Measurements from ENCODE around the gene OR2B2.

The OR2B2 gene

GRCh38 chr6:27890445-27891319 lies 21.5 kb downstream of the OR2B2 start:
- no peak overlapping the region for H3K4me3 Mint-ChIP-seq
- H3K9me3 Mint-ChIP-seq: no peaks in the 10 kb centered on the region
- peaks cover 27% of the 10 kb centered on the region for H3K4me1 Mint-ChIP-seq
- no peaks in the 10 kb centered on the region for H3K36me3 Mint-ChIP-seq (ENCODE audit: low read depth)
- peaks cover 4% of the 10 kb centered on the region for H3K27me3 Mint-ChIP-seq (ENCODE audit: low read depth)
- TF ChIP-seq, protein P1, sequence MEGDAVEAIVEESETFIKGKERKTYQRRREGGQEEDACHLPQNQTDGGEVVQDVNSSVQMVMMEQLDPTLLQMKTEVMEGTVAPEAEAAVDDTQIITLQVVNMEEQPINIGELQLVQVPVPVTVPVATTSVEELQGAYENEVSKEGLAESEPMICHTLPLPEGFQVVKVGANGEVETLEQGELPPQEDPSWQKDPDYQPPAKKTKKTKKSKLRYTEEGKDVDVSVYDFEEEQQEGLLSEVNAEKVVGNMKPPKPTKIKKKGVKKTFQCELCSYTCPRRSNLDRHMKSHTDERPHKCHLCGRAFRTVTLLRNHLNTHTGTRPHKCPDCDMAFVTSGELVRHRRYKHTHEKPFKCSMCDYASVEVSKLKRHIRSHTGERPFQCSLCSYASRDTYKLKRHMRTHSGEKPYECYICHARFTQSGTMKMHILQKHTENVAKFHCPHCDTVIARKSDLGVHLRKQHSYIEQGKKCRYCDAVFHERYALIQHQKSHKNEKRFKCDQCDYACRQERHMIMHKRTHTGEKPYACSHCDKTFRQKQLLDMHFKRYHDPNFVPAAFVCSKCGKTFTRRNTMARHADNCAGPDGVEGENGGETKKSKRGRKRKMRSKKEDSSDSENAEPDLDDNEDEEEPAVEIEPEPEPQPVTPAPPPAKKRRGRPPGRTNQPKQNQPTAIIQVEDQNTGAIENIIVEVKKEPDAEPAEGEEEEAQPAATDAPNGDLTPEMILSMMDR (IDR thresholded peaks at IDR 0.05; ENCODE audit: unreplicated experiment in 3 of 3): no peak
- H3K27ac Mint-ChIP-seq: peak overlapping the region in 1 of 3 experiments; percentile 96

DNA sequence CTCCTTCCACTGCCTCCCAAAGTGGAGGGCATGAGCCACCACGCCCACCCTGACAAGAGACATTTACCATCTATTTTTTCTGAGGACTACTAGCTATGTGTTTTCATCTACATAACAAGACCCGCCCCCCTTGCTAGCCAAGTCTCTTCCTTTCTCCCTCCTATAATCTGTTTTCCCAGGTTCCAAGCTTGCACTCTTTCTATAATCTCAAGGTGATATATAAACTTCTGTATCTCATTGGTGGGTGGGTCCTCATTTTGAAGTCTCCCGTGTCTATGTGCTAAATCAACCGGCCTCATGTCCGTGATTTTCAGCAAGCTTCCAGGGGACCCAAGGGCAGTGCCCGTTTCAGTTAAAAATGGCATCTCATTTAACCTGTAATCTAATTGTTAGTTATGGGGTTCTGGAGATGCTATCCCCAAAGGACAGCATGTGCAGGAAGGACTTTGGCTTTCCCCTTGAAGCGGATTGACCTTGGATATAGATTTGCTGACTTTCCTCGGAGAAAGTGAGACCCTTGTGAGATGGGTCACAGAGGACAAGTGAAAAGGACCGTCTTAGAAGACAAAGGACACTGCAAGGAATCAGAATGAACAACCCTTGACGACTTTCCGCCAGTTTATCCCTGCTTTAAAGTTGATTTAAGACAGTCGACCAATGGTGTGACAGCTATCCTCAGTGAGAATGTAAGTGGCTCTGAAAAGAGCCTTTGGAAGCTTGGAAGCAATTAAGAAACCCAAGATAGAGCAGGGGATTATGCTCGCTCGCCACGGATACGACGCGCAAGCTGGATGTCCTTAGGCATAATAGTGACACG lies 22.4 kb downstream of the OR2B2 start:
- Mint-ChIP-seq H3K4me1 (peaks cover 27% of the 10 kb centered on the region), H3K27me3 (ENCODE audit: low read depth) (peaks cover 4% of the 10 kb centered on the region), H3K4me3 (no peak overlapping the region), H3K27ac (peak overlapping the region in 1 of 3 experiments; percentile 96), H3K9me3 (no peaks in the 10 kb centered on the region), H3K36me3 (ENCODE audit: low read depth) (no peaks in the 10 kb centered on the region)
- TF ChIP-seq, protein P1 (IDR thresholded peaks at IDR 0.05; ENCODE audit: unreplicated experiment in 3 of 3): no peak

DNA sequence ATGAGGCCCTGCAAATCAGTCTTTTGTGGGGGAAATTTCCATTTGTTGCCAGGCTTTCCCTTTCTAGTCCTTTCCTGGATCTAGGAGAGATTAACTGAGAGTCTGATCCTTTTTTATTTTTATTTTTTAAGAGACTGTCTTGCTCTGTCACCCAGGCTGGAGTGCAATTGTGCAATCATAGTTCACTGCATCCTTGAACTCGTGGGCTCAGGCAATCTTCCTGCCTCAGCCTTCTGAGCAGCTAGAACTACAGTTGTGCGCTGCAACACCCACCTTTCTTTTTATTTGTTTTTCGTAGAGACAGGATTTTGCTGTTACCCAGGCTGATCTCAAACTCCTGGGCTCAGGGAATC lies 22.9 kb downstream of the OR2B2 start:
- Mint-ChIP-seq H3K36me3 (ENCODE audit: low read depth) (no peaks in the 10 kb centered on the region), H3K9me3 (no peaks in the 10 kb centered on the region), H3K4me3 (no peak overlapping the region), H3K27me3 (ENCODE audit: low read depth) (peaks cover 4% of the 10 kb centered on the region), H3K27ac (peak overlapping the region in 1 of 3 experiments; percentile 96), H3K4me1 (peaks cover 27% of the 10 kb centered on the region)
- TF ChIP-seq, protein P1 (IDR thresholded peaks at IDR 0.05; ENCODE audit: unreplicated experiment in 3 of 3): no peak

DNA sequence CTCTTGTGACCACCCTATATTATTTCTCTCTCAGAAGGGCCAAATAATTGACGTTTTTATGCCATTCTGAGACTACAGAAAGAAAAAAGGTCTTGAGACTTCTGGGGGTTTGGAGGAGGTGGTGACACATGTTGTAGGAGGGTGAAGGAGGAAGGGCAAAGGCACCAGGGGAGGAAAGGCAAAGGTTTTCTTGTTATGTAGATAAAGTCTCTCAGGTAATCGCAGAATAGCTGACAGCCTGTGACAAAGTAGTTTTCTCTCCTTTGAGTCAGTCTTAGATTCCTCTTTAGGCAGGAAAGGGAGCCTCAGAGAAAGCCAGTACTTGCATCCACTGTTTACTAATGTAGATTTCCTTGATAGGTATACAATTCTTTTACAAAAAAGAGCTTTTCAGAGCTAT lies 23.6 kb downstream of the OR2B2 start:
- H3K27ac Mint-ChIP-seq: peak overlapping the region in 2 of 3 experiments; percentile 71 to 79
- TF ChIP-seq, protein P1 (IDR thresholded peaks at IDR 0.05; ENCODE audit: unreplicated experiment in 3 of 3): no peak
- H3K27me3 Mint-ChIP-seq (ENCODE audit: low read depth): peaks cover 4% of the 10 kb centered on the region
- peak overlapping the region; percentile 24 to 50 (median 35) for H3K4me3 Mint-ChIP-seq
- no peaks in the 10 kb centered on the region for H3K9me3 Mint-ChIP-seq
- peaks cover 26% of the 10 kb centered on the region for H3K4me1 Mint-ChIP-seq
- H3K36me3 Mint-ChIP-seq (ENCODE audit: low read depth): no peaks in the 10 kb centered on the region

- Mint-ChIP-seq H3K27me3 (ENCODE audit: low read depth) (peaks cover 4% of the 10 kb centered on the region), H3K4me3 (no peak overlapping the region), H3K27ac (peak overlapping the region in 1 of 3 experiments; percentile 39), H3K9me3 (no peaks in the 10 kb centered on the region), H3K4me1 (peaks cover 17% of the 10 kb centered on the region), H3K36me3 (ENCODE audit: low read depth) (no peaks in the 10 kb centered on the region)
- TF ChIP-seq, protein P1 (IDR thresholded peaks at IDR 0.05; ENCODE audit: unreplicated experiment in 3 of 3): no peak
Measured at GRCh38 chr6:27886073-27886472, 26.1 kb downstream of the OR2B2 start.

Data from nephron (organoid).